ENCODE data around the gene TRIM15. TPM values are rescaled to one million over a fixed set of nuclear protein-coding genes. Genes with fewer than 3 reads are reported as not detected.
A peak's percentile ranks its signal among the peaks of the same experiment; 100 is the strongest.
"Not testable (repeated sequence)": the region's sequence is repeated elsewhere in the genome, so short reads cannot be mapped to it uniquely, and the experiment has no call there.

TRIM15 gene
- polyA plus RNA-seq, 5 donors = not detected

- DNase-seq = no peak
Observed at GRCh38 chr6:30162265-30163089, 869 bp upstream of the TRIM15 start.

GRCh38 chr6:30163918-30164654, 740 bp downstream of the TRIM15 start:
- no peak for DNase-seq

- DNase-seq = no peak
Observed at GRCh38 chr6:30164714-30165113, 1.4 kb downstream of the TRIM15 start.

GRCh38 chr6:30165238-30165637, 1.9 kb downstream of the TRIM15 start:
- not testable (repeated sequence) for DNase-seq

- no peak for DNase-seq
Observed at GRCh38 chr6:30167101-30167500, 3.8 kb downstream of the TRIM15 start.

- DNase-seq = no peak
Observed at GRCh38 chr6:30168741-30169140, 5.4 kb downstream of the TRIM15 start.

GRCh38 chr6:30169658-30170614, 6.6 kb downstream of the TRIM15 start:
- DNase-seq = peak in 1 of 2 donors; percentile 23

- peak in 1 of 2 donors; percentile 8 for DNase-seq
Observed at GRCh38 chr6:30171677-30172471, 8.5 kb downstream of the TRIM15 start.

GRCh38 chr6:30172681-30173080, 9.3 kb downstream of the TRIM15 start:
- DNase-seq = no peak

GRCh38 chr6:30175765-30176164, 12.4 kb downstream of the TRIM15 start:
- DNase-seq = no peak

GRCh38 chr6:30178837-30179236, 15.5 kb downstream of the TRIM15 start:
- no peak for DNase-seq

- DNase-seq = no peak
Observed at GRCh38 chr6:30180145-30180544, 16.8 kb downstream of the TRIM15 start.

GRCh38 chr6:30184417-30185031, 21.2 kb downstream of the TRIM15 start:
- no peak for DNase-seq

GRCh38 chr6:30185846-30186484, 22.6 kb downstream of the TRIM15 start:
- DNase-seq = no peak

GRCh38 chr6:30188541-30188940, 25.2 kb downstream of the TRIM15 start:
- DNase-seq = no peak

- DNase-seq = no peak
Observed at GRCh38 chr6:30192076-30192475, 28.7 kb downstream of the TRIM15 start.

GRCh38 chr6:30194797-30195690, 31.7 kb downstream of the TRIM15 start:
- DNase-seq = no peak

- DNase-seq = no peak
Observed at GRCh38 chr6:30195951-30196350, 32.6 kb downstream of the TRIM15 start.

GRCh38 chr6:30196376-30196775, 33.0 kb downstream of the TRIM15 start:
- DNase-seq = no peak

All from right lung (tissue), 5 donors.